GM18867 (cell line): ENCODE measurements around the gene CHPT1.
"Not testable (repeated sequence)": the region's sequence is repeated elsewhere in the genome, so short reads cannot be mapped to it uniquely, and the experiment has no call there.

Experiments used
- ATAC-seq: cut with Tn5 transposase; IDR thresholded peaks from one replicate; pipeline ENCODE4 v1.9.1; 2021; ENCODE audit warnings: mild to moderate bottlenecking, moderate library complexity; ENCODE audit not compliant: unreplicated experiment

The CHPT1 gene

DNA sequence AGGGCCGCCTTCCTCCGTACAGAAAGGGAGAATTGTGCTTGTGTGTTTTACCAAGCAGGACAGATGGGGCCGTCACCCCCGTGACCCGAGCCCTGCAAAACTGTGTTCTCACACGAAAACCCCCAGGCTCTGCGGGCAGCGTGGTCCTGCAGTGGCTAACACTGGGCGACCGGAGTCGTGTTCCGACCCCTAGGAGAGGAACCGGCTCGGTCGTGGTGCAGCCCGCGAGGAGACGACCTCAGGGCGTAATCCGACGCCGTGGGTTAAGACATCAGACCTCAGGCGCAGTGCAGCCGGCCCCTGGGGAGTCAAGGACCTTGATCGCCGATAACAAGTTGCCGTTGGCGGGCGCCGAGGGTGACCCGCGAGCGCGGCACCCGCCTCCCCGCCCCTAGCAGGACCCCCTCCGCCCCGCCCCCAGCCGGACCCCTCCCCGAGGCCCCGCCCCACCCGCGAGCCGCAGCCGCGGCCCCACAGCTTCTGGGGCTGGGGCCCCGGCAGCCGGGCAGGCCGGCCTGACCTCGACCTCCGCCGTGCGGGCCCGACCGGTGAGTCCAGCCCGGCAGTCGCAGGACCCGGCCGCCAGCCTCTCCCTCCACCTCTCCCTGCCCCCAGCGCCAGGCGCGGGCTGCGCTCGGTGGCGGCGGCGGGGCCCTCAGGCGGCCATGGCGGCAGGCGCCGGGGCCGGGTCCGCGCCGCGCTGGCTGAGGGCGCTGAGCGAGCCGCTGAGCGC, at the start of gene CHPT1:
TSS of gene CHPT1 (plus strand) at position 444 of the 733 bp plus-strand sequence. CDS start at position 666, 222 bp downstream.
- peak; percentile 78 for ATAC-seq

DNA sequence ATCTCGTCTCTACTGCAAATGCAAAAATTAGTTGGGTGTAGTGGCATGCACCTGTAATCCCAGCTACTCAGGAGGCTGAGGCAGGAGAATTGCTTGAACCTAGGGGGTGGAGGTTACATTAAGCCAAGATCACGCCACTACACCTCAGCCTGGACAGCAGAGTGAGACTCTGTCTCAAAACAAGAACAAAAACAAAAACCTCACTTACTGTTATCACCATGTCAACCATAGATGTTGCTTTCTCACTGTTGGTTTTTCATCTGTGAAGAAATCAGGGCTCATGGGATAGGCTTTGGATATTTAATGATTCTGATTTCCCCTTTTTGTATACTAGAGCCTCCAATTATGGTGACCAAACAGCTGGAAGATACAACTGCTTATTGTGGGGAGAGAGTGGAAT, 49.7 kb upstream of the CHPT1 start:
- ATAC-seq: no peak

DNA sequence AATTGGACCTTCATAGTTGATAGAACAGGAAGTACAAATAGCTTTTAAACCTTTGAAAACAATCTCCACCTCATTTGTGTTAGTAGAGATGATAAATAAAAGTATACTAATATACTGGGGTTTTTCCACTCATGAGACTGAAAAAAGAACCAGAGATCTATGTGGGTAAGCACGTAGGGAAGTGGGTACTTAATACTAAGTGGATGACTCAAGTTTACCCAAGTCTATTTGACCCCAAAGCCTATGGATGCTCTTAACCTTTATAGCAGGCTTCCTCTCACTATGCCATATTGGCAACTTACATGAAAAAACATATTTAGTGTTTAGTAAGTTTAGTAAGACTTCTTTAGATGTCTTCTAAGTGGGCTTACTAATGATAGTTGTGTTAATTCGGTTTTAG, 49.2 kb upstream of the CHPT1 start:
- no peak for ATAC-seq

DNA sequence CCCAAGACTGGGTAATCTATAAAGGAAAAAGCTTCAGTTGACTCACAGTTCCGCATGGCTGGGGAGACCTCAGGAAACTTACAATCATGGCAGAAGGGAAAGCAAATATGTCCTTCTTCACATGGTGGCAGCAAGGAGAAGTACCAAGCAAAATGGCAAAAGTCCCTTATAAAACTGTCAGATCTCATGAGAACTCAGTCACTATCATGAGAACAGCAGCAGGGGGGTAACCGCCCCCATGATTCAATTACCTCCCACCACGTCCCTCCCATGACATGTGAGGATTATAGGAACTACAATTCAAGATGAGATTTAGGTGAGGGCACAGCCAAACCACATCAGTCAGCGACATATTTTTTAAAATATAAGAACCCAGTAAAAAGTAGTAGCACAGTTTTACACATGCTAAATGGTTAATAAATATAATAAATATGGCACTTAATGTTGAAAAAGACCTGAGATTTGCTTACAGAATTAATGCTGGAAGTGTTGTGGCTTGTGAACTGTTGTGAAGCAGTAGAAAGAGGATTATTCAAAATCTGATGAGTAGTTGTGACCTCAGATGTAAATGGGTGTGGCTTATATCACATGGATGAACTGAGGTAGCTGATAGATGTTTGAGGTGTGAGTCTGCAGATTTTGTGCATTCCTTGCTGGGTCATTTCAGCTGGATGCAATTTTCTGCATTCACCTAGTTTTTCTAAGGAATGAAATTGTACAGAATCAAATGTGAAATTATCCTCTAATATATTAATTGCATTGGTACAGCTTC, 46.9 kb upstream of the CHPT1 start:
- no peak for ATAC-seq

DNA sequence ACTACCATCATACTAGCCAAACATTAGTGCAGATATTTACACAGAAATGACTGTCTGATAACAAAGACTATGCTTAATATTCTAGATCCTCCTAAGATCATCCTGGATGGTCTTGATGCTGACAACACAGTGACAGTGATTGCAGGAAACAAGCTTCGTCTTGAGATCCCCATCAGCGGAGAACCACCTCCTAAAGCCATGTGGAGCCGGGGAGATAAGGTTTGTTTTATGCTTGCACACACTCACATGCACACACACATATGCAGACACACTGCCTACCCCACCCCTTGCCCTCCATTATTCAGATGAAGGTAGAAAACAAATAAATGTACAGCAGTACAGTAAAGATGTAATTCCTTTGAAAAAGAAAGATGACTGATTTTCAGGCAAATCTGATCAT, 44.4 kb upstream of the CHPT1 start:
- no peak for ATAC-seq

DNA sequence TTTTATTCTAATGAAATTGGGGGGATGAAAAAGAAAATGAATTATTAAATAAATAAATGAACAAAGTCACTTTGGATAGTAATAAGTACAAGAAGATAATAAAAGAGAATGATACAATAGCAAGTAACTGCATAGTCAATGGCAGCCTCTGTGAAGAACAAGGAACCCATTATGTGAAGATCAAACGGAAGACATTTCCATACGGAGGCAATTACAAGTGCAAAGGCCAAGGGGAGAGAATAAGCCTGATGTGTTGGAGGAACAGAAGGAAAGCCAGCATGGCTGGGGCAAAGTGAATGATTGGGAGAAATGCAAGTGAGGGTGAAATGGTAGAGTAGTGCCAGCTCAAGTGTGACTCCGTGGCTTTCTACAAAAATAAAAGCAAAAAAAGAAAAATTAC, 43.9 kb upstream of the CHPT1 start:
- ATAC-seq: no peak

- ATAC-seq: no peak
These were observed 43.0 kb upstream of the CHPT1 start for GRCh38 chr12:101654442-101654841.

DNA sequence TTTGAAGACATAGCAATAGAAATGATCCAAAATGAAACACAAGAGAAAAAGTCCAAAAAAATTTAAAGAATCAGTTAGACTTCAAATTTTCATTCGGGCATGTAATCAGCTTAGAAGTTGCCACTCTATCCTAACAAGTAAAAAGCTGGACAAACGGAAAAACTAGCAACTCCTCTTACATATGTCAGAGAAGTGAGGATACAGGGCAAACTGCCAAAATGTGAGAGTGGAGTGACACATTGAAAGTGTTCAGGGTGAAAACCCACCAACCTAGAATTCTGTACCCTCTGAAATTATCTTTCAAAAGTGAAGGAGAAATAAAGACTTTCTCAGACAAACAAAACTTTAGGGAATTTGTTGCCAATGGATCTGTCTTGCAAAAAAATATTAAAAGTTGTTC, 42.0 kb upstream of the CHPT1 start:
- no peak for ATAC-seq

- not testable (repeated sequence) for ATAC-seq
These were observed 36.8 kb upstream of the CHPT1 start for GRCh38 chr12:101660662-101661061.

DNA sequence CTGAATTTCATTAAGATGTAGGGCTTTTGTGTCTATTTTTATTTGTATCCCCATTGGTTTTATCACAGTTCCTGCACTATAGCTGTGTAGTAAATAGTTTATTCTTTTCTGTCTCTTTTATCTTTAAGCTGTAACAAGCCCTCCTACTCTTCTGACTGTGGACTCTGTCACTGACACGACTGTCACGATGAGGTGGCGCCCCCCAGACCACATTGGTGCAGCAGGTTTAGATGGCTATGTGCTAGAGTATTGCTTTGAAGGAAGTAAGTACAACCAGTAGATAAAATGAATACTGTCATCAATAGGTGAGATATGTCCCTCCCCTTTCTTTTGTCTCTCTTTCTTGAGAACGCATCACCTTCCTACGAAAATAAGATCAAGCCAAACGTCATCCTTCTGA, 34.1 kb upstream of the CHPT1 start:
- ATAC-seq: no peak

DNA sequence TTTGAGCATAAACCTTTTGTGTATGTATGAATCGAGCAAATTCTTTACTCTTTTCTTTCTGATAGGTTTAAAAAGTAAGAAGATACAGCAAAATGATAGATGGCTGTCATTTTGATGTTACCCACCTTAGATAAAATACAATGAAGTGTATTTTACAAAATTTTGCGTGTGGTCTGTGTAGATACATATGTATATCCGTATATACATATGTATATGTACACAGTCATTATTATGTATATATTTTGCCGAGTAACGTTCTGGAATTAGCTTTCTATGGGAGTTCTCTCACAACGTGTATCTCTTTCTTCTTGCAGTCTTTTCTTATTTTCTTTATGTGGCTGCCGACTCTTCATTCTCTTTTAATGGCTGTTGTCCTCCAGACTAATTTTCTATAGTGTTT, 32.4 kb upstream of the CHPT1 start:
- no peak for ATAC-seq

- no peak for ATAC-seq
These were observed 31.2 kb upstream of the CHPT1 start for GRCh38 chr12:101666052-101666728.

GRCh38 chr12:101667591-101667990, 29.8 kb upstream of the CHPT1 start:
- ATAC-seq: no peak

- ATAC-seq: no peak
These were observed 27.3 kb upstream of the CHPT1 start for GRCh38 chr12:101670007-101670671.

- ATAC-seq: peak; percentile 95
These were observed 26.2 kb upstream of the CHPT1 start for GRCh38 chr12:101671157-101671791.

DNA sequence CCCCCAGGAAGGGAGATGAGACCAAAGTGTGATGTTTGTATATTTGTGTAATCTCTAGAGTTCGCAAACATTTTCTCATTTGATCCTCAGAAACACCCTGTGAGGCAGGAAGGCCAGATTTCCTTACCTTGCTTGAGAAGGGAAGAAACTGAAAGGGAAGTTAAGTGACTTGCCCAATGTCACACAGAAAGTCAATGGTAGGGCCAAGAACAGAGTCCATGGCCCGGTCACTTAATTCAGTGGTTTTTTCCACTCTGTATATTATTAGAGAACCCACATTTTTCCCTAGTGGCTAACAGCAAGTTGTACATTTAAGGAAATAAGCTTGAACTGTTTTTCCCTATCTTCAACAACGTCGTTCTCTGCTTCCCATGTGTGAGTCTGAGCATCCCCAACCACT, 25.6 kb upstream of the CHPT1 start:
- ATAC-seq: peak; percentile 14

DNA sequence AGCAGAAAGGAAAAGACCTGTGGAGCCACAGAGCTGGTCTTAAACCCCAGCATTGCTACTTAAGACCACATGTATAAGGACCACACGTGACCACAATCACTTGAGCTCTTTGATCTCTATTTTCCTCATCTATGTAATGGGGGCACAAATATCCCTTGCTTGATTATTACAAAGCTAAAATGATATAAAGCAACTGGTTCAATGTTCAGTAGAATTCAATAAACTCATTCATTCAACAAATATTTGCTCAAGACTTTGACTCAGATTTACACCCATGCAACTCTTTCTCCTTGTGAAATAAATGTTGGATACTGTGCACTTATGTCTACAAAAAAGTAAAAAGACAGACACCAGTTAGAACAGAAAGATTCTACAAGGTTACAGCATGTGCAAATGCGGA, 21.9 kb upstream of the CHPT1 start:
- ATAC-seq: no peak

DNA sequence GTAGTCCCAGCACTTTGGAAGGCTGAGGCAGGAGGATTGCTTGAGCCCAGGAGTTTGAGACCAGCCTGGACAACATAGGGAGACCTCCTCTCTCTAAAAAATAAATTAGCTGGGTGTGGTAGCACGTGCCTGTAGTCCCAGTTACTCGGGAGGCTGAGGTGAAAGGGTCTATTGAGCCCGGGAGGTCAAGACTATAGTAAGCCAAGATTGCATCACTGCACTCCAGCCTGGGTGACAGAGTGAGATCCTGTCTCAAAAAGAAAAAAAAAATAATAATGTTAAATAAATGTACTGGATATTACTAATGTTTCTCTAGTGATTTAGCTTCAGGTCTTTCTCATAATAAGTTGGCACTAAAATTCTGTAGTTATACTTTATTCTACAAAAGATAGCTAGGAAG, 20.9 kb upstream of the CHPT1 start:
- not testable (repeated sequence) for ATAC-seq

DNA sequence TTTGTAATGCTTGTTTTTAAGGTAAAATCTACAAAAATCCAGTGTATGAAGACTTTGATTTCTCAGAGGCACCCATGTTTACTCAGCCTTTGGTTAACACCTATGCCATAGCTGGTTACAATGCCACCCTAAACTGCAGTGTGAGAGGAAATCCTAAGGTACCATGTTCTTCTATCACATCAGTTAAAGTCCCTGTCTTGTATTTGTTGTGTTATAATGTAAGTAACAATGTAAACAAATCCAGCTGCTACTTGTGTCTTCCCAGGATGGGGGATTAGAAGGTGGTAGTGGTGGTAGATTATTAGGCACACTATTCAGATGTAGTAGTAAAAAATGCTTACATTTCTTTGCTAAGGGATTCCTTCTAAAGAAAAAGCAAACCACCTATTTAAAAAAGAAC, 19.4 kb upstream of the CHPT1 start:
- no peak for ATAC-seq

DNA sequence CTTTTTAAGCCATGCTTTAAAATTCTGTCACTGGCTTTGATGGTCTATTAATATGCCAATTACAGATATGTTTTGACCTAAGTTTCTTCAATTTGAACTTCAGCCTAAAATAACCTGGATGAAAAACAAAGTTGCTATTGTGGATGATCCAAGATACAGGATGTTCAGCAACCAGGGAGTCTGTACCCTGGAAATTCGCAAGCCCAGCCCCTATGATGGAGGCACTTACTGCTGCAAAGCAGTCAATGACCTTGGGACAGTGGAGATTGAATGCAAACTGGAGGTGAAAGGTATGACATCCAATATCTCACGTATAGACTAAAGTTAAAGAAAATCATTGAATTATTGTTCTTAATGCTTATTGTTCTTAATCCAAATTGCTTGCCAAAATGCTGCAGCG, 17.2 kb upstream of the CHPT1 start:
- no peak for ATAC-seq

DNA sequence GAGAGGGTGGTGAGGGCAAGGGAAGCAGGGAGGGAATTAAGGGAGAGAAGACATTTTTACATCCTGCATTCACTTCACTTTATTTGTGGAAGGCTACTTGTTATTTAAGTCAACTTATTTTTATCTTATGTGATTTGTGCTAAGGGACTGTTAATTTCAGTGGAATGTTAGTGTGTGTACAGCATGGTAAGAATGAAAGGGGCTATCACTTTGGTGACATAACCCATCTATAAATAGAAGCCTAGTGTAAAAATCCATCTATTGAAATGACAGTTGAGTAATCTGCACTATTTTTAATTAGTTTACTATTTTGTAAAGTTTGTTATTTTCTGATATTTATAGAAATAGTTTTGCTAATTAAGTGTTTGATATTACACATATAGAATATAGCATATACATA, 16.8 kb upstream of the CHPT1 start:
- no peak for ATAC-seq
